Pons (tissue), 1 donor: ENCODE data around the gene TGDS.

Source experiments
- DNase-seq: peaks from one replicate; pipeline ENCODE4 v3.0.0-alpha.2; 2016; ENCODE audit warnings: low spot score

Gene TGDS

DNA sequence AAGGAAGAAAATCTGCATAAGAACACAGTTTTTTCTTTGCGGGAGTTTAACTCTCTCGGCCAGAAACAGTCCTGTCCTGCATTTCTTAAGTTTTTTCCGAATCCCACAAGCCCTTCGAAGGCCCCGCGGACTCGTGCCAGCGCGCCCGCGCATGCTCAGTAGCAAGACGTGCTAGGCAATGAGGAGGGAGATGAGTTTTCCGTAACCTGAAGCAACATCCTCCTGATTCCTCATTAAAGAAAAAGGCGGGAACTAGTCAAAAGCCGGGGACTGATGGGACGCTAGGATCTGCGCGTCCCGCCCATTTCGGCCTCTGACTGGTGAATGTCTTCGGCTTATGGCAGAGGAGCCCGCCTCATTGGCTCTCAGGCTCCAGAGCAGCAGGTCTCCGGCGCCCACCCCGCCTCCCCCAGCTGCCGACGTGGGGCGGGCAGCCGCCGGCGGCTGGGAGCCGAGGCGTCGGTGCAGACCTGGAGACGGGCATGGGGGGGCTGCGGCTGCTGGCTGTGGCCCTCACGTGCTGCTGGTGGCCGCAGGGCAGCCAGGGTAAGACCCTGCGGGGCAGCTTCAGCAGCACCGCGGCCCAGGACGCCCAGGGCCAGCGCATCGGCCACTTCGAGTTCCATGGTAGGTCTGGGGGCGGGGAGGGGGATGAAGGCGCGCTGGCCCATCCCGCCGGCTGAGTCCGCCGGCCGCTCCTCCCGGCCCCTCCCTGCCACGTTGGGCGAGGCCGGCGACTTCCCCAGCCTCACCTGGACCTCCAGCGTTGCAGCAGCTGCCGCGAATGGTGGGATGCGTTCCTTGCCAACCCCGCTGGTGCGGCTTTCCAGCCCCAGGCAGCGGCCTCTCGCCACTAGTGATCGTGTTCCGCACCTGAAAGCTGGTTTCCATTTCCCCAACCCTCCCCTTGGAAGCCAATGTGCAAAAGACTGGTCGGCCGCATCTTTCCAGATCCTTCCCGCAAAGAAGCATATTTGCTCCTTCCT is 5.8 kb upstream of the TGDS start, which contains the start of gene GPR180:
Gene GPR180 (plus strand): TSS at position 412 of the 986 bp plus-strand sequence. CDS start 71 bp downstream, at position 483.
- DNase-seq: peak; percentile 100

- DNase-seq: no peak
Observed at GRCh38 chr13:94599877-94600276, 3.9 kb upstream of the TGDS start.

DNA sequence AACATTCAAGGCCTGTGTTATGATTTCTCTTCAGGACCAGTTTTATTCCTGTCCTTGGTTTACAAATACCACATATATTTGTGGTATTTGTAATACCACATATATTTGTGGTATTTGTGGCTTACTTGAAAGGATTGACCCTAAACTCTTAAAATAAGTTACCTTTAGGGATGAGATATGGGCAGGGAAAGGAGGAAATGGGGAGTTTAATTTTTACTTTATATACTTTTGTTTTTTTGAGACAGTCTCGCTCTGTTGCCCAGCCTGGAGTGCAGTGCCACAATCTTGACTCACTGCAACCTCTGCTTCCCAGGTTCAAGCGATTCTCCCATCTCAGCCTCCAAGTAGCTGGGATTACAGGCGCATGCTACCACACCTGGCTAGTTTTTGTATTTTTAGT is 2.3 kb upstream of the TGDS start:
- no peak for DNase-seq

DNA sequence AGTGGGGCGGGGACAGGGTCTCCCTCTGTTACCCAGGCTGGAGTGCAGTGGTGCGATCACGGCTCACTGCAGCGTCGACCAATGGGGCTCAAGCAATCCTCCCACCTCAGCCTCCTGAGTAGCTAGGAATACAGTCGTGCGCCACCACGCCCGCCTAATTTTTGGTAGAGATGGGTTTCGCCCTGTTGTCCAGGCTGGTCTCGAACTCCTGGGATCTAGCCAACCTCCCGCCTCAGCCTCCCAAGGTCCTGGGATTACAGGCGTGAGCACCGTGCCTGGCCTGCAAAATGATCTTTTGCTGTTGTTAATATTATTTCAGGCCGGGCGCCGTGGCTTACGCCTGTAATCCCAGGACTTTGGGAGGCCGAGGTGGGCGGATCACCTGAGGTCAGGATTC is 621 bp upstream of the TGDS start:
- DNase-seq: no peak

- DNase-seq: no peak
Observed at GRCh38 chr13:94595001-94595949, 677 bp downstream of the TGDS start.

- DNase-seq: no peak
Observed at GRCh38 chr13:94590744-94591143, 5.2 kb downstream of the TGDS start.

- DNase-seq: no peak
Observed at GRCh38 chr13:94588541-94588940, 7.4 kb downstream of the TGDS start.

DNA sequence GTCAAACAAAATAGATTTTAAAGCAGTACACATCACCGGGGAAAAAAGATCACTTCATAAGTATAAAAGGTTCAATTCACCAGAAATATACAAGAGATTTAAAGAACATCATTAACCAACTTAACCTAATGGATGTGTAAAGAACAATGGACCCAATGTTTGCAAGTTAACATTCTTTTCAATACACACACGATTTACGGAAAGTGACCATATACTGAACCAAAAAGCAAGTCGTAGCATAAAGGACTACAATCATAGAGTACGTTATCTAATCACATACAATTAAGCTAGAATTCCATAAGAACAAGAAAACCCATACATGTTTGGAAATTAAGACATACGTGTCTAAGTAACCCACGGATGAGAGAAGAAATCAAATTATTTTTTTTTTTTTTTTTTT is 9.6 kb downstream of the TGDS start:
- no peak for DNase-seq

- DNase-seq: no peak
Observed at GRCh38 chr13:94585543-94586101, 10.3 kb downstream of the TGDS start.

DNA sequence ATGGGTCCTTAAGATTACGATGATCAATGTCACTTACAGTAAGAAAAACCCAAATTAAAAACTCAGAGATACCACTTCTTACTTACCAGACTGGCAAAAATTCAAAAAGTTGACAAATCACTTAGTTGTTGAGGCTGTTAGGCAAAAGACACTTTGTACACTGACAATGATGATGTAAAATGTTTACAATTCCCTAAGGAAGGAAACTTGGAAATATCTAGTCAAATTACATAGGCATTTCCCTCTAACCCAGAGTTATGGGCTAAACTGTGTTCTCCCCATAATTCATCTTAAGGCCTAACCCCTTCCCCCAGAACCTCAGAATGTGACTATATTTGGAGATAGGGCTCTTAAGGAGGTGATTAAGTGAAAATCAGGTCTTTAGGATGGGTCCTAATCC is 12.0 kb downstream of the TGDS start:
- DNase-seq: no peak

- no peak for DNase-seq
Observed at GRCh38 chr13:94579063-94579462, 16.9 kb downstream of the TGDS start.

GRCh38 chr13:94569615-94570014 is 26.3 kb downstream of the TGDS start:
- no peak for DNase-seq

GRCh38 chr13:94568443-94568842 is 27.5 kb downstream of the TGDS start:
- DNase-seq: no peak

GRCh38 chr13:94567581-94567980 is 28.4 kb downstream of the TGDS start:
- no peak for DNase-seq

- no peak for DNase-seq
Observed at GRCh38 chr13:94561126-94561525, 34.8 kb downstream of the TGDS start.

DNA sequence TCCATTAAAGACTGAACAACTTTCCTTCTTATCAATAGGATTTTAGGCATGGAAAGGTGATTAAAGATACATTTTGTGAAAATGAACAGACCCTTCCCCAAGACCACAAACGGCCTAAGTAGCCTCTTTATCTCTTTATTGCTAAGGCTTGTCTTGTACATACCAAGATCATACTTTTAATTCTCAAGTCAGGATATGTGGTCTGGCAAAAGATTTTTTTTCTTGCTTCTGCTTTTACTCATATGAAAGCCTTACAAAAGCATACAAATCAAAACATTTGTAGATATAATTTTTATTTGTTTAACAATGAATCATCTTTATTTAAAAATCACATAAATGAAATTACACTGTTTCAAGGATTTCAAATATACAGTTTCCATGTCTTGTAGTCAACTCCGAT is 35.8 kb downstream of the TGDS start:
- no peak for DNase-seq

- DNase-seq: no peak
Observed at GRCh38 chr13:94559222-94559795, 36.6 kb downstream of the TGDS start.

DNA sequence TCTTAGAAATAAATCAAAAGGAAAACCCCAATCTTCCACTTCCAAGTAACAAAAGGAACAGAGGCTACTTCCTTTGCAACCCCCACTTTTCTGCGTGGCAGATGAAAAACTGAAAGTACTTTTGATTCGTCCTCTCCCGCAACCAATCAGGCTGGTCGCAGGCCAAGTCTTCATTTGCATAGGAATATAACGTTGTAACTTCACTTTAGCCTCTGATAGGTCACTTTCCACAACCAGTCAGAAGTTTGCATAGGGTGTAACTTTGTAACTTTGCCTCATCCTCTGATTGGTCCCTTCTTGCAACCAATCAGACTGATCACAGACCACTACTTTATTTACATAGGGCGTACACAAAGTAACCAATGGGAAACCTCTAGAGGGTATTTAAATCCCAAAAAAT is 37.2 kb downstream of the TGDS start:
- DNase-seq: peak; percentile 22

DNA sequence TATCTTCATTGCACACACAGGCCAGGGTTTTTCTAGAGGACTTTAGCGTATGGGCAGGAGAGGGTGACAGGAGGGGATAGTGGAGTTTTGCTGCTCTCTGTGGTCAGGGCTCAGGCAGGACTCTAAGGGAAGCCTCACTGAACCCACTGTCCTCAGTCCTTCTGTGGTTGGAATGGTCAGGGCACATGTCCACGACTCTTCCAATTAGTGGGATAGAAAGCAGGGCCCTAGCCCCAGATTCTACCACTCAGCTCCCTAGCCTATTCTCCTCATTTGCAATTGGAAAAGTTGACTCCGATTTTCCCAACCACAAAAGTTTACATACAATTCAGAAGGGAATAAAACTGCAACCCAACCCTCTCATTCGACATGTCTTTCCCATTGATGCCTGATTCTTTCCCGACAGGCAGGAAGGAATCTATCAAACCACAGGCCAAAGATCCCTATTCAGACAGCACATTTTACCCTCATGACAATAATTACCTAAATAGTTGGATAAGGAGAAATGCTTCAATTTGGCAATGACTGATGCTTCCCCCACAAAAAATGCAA is 38.2 kb downstream of the TGDS start:
- DNase-seq: no peak

DNA sequence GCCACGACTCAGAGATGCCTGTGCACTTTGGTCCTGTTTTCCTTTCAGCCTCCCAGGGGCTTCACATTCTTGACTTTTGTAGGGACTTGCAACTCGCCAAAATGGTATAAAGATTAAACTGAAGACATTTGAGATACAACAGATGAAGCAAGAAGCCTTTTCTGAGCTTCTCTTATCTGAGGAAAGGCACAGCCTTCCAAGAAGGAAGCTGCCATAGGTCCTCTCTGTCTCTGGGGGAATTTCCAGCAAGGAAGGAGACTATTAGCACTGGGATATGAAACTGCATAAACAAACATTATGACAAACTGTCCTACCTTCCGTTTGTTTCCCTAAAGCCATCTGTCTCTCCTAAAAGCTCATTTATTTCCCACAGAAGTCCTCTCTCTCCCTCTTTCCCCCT is 39.3 kb downstream of the TGDS start:
- DNase-seq: no peak

- no peak for DNase-seq
Observed at GRCh38 chr13:94556041-94556440, 39.9 kb downstream of the TGDS start.

DNA sequence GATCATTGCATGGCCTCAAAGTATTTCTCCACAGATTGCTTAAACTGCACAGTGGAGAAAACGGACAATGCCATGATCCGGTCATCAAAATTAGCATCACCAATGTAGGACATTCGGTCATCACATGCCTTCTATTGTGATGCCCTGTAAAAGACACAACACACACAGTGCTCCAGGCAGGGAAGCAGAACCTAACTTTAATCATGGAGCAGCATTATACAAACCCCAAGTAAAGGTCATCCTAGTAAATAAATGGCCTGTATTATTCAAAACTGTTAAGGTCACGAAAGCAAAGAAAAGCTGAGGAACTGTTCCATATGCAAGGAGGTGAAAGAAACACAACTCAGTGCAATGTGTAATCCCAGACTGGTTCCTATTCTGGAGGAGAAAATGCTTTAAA is 42.2 kb downstream of the TGDS start:
- DNase-seq: no peak
